Measurements from ENCODE around the gene SHANK3.

DNA sequence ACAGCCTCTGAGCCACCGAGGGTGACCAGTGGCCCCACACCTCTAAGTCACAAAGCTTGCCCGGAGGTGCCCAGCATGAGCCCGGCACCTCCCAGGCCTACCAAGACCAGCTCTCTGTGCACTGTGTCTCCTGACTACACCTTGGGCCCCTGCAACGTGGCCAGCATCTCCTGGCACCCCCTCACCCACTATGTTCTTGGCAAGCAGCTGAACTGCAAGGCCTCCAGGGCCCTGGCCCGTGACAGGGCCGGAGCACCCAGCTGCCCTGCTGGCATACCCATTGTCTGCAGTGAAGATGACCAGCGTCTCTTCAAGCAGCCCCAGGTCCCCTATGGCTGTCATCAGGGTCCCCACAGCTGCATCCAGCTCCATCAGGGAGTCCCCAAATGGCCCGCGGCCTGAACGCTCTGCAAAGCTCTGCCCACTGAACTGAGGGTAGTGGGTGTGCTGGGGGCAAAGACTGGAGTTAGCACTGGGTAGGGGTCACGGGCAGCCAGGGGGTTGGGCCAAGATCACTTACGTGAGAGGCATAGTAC, 46.2 kb upstream of the SHANK3 start:
- TF ChIP-seq, protein P1, sequence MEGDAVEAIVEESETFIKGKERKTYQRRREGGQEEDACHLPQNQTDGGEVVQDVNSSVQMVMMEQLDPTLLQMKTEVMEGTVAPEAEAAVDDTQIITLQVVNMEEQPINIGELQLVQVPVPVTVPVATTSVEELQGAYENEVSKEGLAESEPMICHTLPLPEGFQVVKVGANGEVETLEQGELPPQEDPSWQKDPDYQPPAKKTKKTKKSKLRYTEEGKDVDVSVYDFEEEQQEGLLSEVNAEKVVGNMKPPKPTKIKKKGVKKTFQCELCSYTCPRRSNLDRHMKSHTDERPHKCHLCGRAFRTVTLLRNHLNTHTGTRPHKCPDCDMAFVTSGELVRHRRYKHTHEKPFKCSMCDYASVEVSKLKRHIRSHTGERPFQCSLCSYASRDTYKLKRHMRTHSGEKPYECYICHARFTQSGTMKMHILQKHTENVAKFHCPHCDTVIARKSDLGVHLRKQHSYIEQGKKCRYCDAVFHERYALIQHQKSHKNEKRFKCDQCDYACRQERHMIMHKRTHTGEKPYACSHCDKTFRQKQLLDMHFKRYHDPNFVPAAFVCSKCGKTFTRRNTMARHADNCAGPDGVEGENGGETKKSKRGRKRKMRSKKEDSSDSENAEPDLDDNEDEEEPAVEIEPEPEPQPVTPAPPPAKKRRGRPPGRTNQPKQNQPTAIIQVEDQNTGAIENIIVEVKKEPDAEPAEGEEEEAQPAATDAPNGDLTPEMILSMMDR (IDR thresholded peaks at IDR 0.05): no peak
- TF ChIP-seq EZH2 (IDR thresholded peaks at IDR 0.05; ENCODE audit: borderline replicate concordance, insufficient read depth, low read depth, low read length, poor library complexity, severe bottlenecking): no peak
